GM12878 (cell line): ENCODE data around the gene MYL12A. TPM values are rescaled to one million over a fixed set of nuclear protein-coding genes. Genes with fewer than 3 reads are reported as not detected.

Experiments used
- ATAC-seq: fragments of 200-7000 bp; cut with Tn5 transposase; 3 replicates; pipeline ENCODE4 v1.9.1; 2020; ENCODE audit warnings: mild to moderate bottlenecking, moderate library complexity
- BruUV-seq: library from RNA; stranded (reverse); fragments of 400-500 nt; replicated peaks from 2 replicates; lab custom pipeline; 2021; lab: Mats Ljungman, UMichigan
- CTCF ChIA-PET: fragments of 300-600 bp; sonication (Branson Sonifier 250); formaldehyde crosslinking; extraction: SDS; loops from one replicate; lab custom pipeline; 2021; ENCODE audit warnings: inconsistent platforms; lab: Yijun Ruan, JAX
- POLR2A ChIA-PET: fragments of 350-600 bp; formaldehyde crosslinking; extraction: SDS; loops from one replicate; lab custom pipeline; 2021; ENCODE audit warnings: inconsistent platforms; lab: Charles Lee
- RAD21 ChIA-PET: fragments of 300-600 bp; sonication (Branson Sonifier 250); formaldehyde crosslinking; loops from one replicate; lab custom pipeline; 2023; ENCODE audit warnings: antibody characterized with exemption; ENCODE audit not compliant: unreplicated experiment; lab: Charles Lee
- SMC1A ChIA-PET: fragments of 300-600 bp; sonication (Branson Sonifier 250); formaldehyde crosslinking; loops from one replicate; lab custom pipeline; 2023; ENCODE audit not compliant: unreplicated experiment, uncharacterized antibody; lab: Charles Lee
- DNase-seq: peaks from one replicate; pipeline ENCODE4 v3.0.0-alpha.2; 2011; ENCODE audit warnings: low read depth, low spot score
- FAIRE-seq: peaks from 3 replicates; lab custom pipeline; 2011; peaks lifted over from hg19 to GRCh38; lab: Jason Lieb, UNC
- H2AFZ ChIP-seq: 2 replicates; pipeline ENCODE4 v1.6.0; 2011; ENCODE audit warnings: low read depth, low read length, control low read depth; ENCODE audit not compliant: control insufficient read depth
- H3K27ac ChIP-seq: 2 replicates; pipeline ENCODE4 v1.5.1; 2011; ENCODE audit warnings: control low read depth; ENCODE audit not compliant: control insufficient read depth, insufficient read depth
- H3K27me3 ChIP-seq, 2 experiments: replicated peaks in 1 of 2; 2 replicates each; pipeline versions ENCODE4 v1.6.0 to v1.6.1; 2011; ENCODE audit warnings: low read length in 1 of 2; ENCODE audit not compliant: control insufficient read depth in 2 of 2, insufficient read depth in 2 of 2
- H3K36me3 ChIP-seq, 2 experiments: 2 replicates each; pipeline ENCODE4 v1.5.1; 2011; ENCODE audit warnings: low read length in 1 of 2; ENCODE audit not compliant: control insufficient read depth in 2 of 2, insufficient read depth in 2 of 2
- H3K4me1 ChIP-seq: 2 replicates; pipeline ENCODE4 v1.6.1; 2011; ENCODE audit warnings: mild to moderate bottlenecking, low read length, moderate library complexity, mixed read lengths; ENCODE audit not compliant: control insufficient read depth, insufficient read depth
- H3K4me2 ChIP-seq: 2 replicates; pipeline ENCODE4 v1.6.0; 2011; ENCODE audit warnings: control low read depth; ENCODE audit not compliant: control insufficient read depth, insufficient read depth
- H3K4me3 ChIP-seq: fragments of 200-600 bp; sonication (generic); 2 replicates; pipeline ENCODE4 v1.5.1; 2016
- H3K79me2 ChIP-seq: 2 replicates; pipeline ENCODE4 v1.6.0; 2011; ENCODE audit warnings: low read length; ENCODE audit not compliant: control insufficient read depth, insufficient read depth
- H3K9ac ChIP-seq: 2 replicates; pipeline ENCODE4 v1.8.0; 2011; ENCODE audit warnings: low read length, control low read depth, mixed read lengths; ENCODE audit not compliant: control insufficient read depth, insufficient read depth
- H3K9me3 ChIP-seq: replicated peaks from 3 replicates; pipeline ENCODE4 v1.5.1; 2011; ENCODE audit warnings: mild to moderate bottlenecking, low read length; ENCODE audit not compliant: control insufficient read depth, insufficient read depth
- H4K20me1 ChIP-seq: 2 replicates; pipeline ENCODE4 v1.6.0; 2011; ENCODE audit not compliant: control insufficient read depth, insufficient read depth
- ATF2 ChIP-seq: IDR thresholded peaks from 2 replicates; pipeline ENCODE4 v1.6.1; 2012; ENCODE audit warnings: low read length, inconsistent platforms
- CREB1 ChIP-seq: IDR thresholded peaks from 2 replicates; pipeline ENCODE4 v1.6.1; 2012; ENCODE audit warnings: low read depth, mild to moderate bottlenecking, inconsistent platforms
- GABPA ChIP-seq: IDR thresholded peaks from 2 replicates; pipeline ENCODE4 v1.6.1; 2014; ENCODE audit warnings: antibody characterized with exemption, low read depth, mild to moderate bottlenecking, inconsistent platforms
- RUNX3 ChIP-seq: IDR thresholded peaks from 2 replicates; pipeline ENCODE4 v1.6.1; 2012; ENCODE audit warnings: low read length, inconsistent platforms
- ZNF592 ChIP-seq: fragments of 450-650 bp; IDR thresholded peaks from 2 replicates; pipeline ENCODE4 v1.6.1; 2017; ENCODE audit warnings: mild to moderate bottlenecking, moderate library complexity
- WGBS: methylation state at CpG from one replicate; pipeline ENCODE4 v1.1.6; 2016; ENCODE audit warnings: low lambda C conversion rate; ENCODE audit not compliant: insufficient replicate concordance, insufficient coverage; ENCODE audit errors: missing lambda C conversion rate; 5-methylcytosine and 5-hydroxymethylcytosine counted together
- in situ Hi-C: fragments of 300-500 bp; cut with MboI; formaldehyde crosslinking; loops from 9 replicates; pipeline ENCODE4 v1.14.3; 2018; ENCODE audit warnings: mixed read lengths
- intact Hi-C: fragments of 100-400 bp; cut with micrococcal nuclease; formaldehyde crosslinking; loops from one replicate; pipeline ENCODE4 v1.14.2; 2022; ENCODE audit not compliant: unreplicated experiment
- polyA plus RNA-seq, 11 experiments: library from polyadenylated mRNA; depleted of rRNA in 4 of 11; unstranded in 6 of 11; stranded (reverse) in 5 of 11; fragments of >200 nt; fragmentation: Nextera tagmentation in 4 of 11; fragmentation: Illumina TruSeq in 1 of 11; extraction: Ambion mirVana in 4 of 11; extraction: Trizol in 1 of 11; gene quantifications; 1 replicate in 1 of 11; 2 replicates in 10 of 11; pipeline versions ENCODE4 v1.2.1 to v1.2.3, GENCODE V29; 2011 to 2016; ENCODE audit warnings: inconsistent platforms in 2 of 11, missing spikeins in 2 of 11, low read depth in 1 of 11
- total RNA-seq, 4 experiments: library from RNA; depleted of rRNA in 3 of 4; stranded (reverse); fragments of >200 nt in 3 of 4; fragmentation: Illumina TruSeq in 1 of 4; extraction: Trizol in 1 of 4; gene quantifications; 2 replicates each; pipeline versions ENCODE4 v1.2.1 to v1.2.3, GENCODE V29; 2013 to 2021
- TF ChIP-seq, protein P1 (sequence below): fragments of 450-650 bp; IDR thresholded peaks from 2 replicates; pipeline ENCODE4 v1.6.1; 2016; ENCODE audit warnings: mild to moderate bottlenecking

MYL12A gene
- total and polyA plus RNA-seq, 10 of the 15 experiments (the other 5 are each of a cell fraction or from before 2014, with no cell fraction given) = 488 to 1,663 (median 924) TPM

GRCh38 chr18:3213300-3214059 lies 34.1 kb upstream of the MYL12A start:
- 55% methylated on average over 6 of the region's 6 CpGs for WGBS
- ATAC-seq = peak; percentile 35; the same call in 2 of the 3 replicates
- CTCF ChIA-PET = interaction anchor here (0.8 to 1.1 kb wide), 3 partner anchors 32 to 63 kb away, joined by 3 to 6 read pairs (median 5); no protein-coding TSS in a partner anchor
- Histone ChIP-seq H3K4me3 (no peak overlapping the region), H3K4me2 (no peak overlapping the region), H3K36me3 (no peaks in the 10 kb centered on the region), H4K20me1 (no peaks in the 10 kb centered on the region), H3K79me2 (no peaks in the 10 kb centered on the region), H3K9ac (no peak overlapping the region), H3K9me3 (no peaks in the 10 kb centered on the region), H3K4me1 (no peaks in the 10 kb centered on the region), H3K27ac (no peak overlapping the region), H2AFZ (peak overlapping the region; percentile 64), H3K27me3 (no peaks in the 10 kb centered on the region)
- SMC1A ChIA-PET = interaction anchor here (0.8 to 3.9 kb wide), 7 partner anchors 19 to 219 kb away, joined by 3 to 15 read pairs (median 3); no protein-coding TSS in a partner anchor
- TF ChIP-seq, protein P1, sequence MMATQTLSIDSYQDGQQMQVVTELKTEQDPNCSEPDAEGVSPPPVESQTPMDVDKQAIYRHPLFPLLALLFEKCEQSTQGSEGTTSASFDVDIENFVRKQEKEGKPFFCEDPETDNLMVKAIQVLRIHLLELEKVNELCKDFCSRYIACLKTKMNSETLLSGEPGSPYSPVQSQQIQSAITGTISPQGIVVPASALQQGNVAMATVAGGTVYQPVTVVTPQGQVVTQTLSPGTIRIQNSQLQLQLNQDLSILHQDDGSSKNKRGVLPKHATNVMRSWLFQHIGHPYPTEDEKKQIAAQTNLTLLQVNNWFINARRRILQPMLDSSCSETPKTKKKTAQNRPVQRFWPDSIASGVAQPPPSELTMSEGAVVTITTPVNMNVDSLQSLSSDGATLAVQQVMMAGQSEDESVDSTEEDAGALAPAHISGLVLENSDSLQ = peak; percentile 22; the same call in 1 of the 2 replicates
- TF ChIP-seq ZNF592 (no peak), GABPA (0 out of 2 replicates have a peak, but pooled peaks have one; percentile 18), RUNX3 (no peak), ATF2 (no peak), CREB1 (no peak)
- in situ Hi-C loops (no loop called here), intact Hi-C loops (loop anchor here (5.0 kb wide), 1 partner anchor 61 kb away; no protein-coding TSS in a partner anchor)
- RAD21 ChIA-PET = no interaction called here
- BruUV-seq = no TSS peak
- POLR2A ChIA-PET = interaction anchor here (0.5 to 0.6 kb wide), 2 partner anchors 524 to 730 kb away, joined by 4 to 6 read pairs; no protein-coding TSS in a partner anchor
- FAIRE-seq = no peak
- no peak for DNase-seq
